OCI-LY7 (cell line): ENCODE measurements around the gene AKR1A1. TPM values are rescaled to one million over a fixed set of nuclear protein-coding genes. Genes with fewer than 3 reads are reported as not detected.

Source experiments
- BruUV-seq: library from RNA; stranded (reverse); fragments of 400-500 nt; replicated peaks from 2 replicates; lab custom pipeline; 2021; lab: Mats Ljungman, UMichigan
- CTCF ChIA-PET: fragments of 300-600 bp; sonication (Branson Sonifier 250); formaldehyde crosslinking; loops from one replicate; lab custom pipeline; 2022; ENCODE audit warnings: antibody characterized with exemption; ENCODE audit not compliant: unreplicated experiment; lab: Charles Lee
- POLR2A ChIA-PET: fragments of 300-600 bp; sonication (Branson Sonifier 250); formaldehyde crosslinking; loops from one replicate; lab custom pipeline; 2022; ENCODE audit warnings: antibody characterized with exemption; lab: Charles Lee
- DNase-seq: peaks from one replicate; pipeline ENCODE4 v3.0.0-alpha.2; 2015; ENCODE audit warnings: low spot score
- H2AFZ ChIP-seq: fragments of 200-600 bp; sonication (generic), shearing (Covaris generic); 2 replicates; pipeline ENCODE4 v1.6.1; 2014; ENCODE audit warnings: mild to moderate bottlenecking, antibody characterized with exemption, low read length, moderate library complexity
- H3K27ac ChIP-seq: fragments of 200-600 bp; sonication (generic); 2 replicates; pipeline ENCODE4 v1.5.1; 2014; ENCODE audit warnings: mixed run types, low read depth, mild to moderate bottlenecking, moderate library complexity, low read length, inconsistent platforms; ENCODE audit not compliant: poor library complexity, severe bottlenecking
- H3K36me3 ChIP-seq: fragments of 200-600 bp; sonication (generic); 2 replicates; pipeline ENCODE4 v1.6.1; 2014; ENCODE audit warnings: mild to moderate bottlenecking, antibody characterized with exemption, low read length, moderate library complexity, mixed read lengths; ENCODE audit not compliant: insufficient read depth
- H3K4me1 ChIP-seq: fragments of 200-600 bp; sonication (generic); 2 replicates; pipeline ENCODE4 v1.5.1; 2014; ENCODE audit warnings: mild to moderate bottlenecking, low read length; ENCODE audit not compliant: insufficient read depth, poor library complexity, severe bottlenecking
- H3K4me2 ChIP-seq: fragments of 200-600 bp; sonication (generic); 2 replicates; pipeline ENCODE4 v1.6.1; 2014; ENCODE audit warnings: mild to moderate bottlenecking, low read length
- H3K4me3 ChIP-seq: fragments of 200-600 bp; sonication (generic); 2 replicates; pipeline ENCODE4 v1.5.1; 2014; ENCODE audit warnings: mild to moderate bottlenecking, low read depth, low read length; ENCODE audit not compliant: poor library complexity, severe bottlenecking
- H3K79me2 ChIP-seq: fragments of 200-600 bp; sonication (generic); 2 replicates; pipeline ENCODE4 v1.6.1; 2016; ENCODE audit warnings: low read depth, mild to moderate bottlenecking, low read length, moderate library complexity, mixed read lengths; ENCODE audit not compliant: insufficient read depth
- H3K9me2 ChIP-seq: fragments of 200-600 bp; sonication (generic); 2 replicates; pipeline ENCODE4 v1.6.1; 2016; ENCODE audit warnings: mild to moderate bottlenecking, low read length, mixed read lengths; ENCODE audit not compliant: insufficient read depth
- H3K9me3 ChIP-seq: fragments of 200-600 bp; sonication (generic); 2 replicates; pipeline ENCODE4 v1.6.1; 2014; ENCODE audit warnings: mild to moderate bottlenecking, mixed run types, low read length, mixed read lengths
- H4K20me1 ChIP-seq: fragments of 200-600 bp; sonication (generic); 2 replicates; pipeline ENCODE4 v1.6.1; 2014; ENCODE audit warnings: mild to moderate bottlenecking, antibody characterized with exemption, low read length, moderate library complexity, mixed read lengths; ENCODE audit not compliant: insufficient read depth
- EZH2phosphoT487 ChIP-seq: fragments of 200-600 bp; sonication (generic); IDR thresholded peaks from 2 replicates; pipeline ENCODE4 v1.6.1; 2018; ENCODE audit warnings: low read depth, borderline replicate concordance, mild to moderate bottlenecking, mixed run types, antibody characterized with exemption, low read length, moderate library complexity, mixed read lengths
- intact Hi-C: fragments of 100-400 bp; cut with micrococcal nuclease; formaldehyde crosslinking; loops from one replicate; pipeline ENCODE4 v1.10.0; 2022; ENCODE audit not compliant: unreplicated experiment
- total RNA-seq, 2 experiments: library from RNA; depleted of rRNA in 1 of 2; stranded (reverse); fragments of >200 nt in 1 of 2; shearing (Covaris generic) in 1 of 2; gene quantifications; 2 replicates each; pipeline ENCODE4 v1.2.3, GENCODE V29; 2014 to 2022
- TF ChIP-seq, protein P1 (sequence below): fragments of 200-600 bp; sonication (generic); conservative IDR thresholded peaks from 2 replicates; pipeline ENCODE4 v1.5.1; 2014; ENCODE audit warnings: mild to moderate bottlenecking, antibody characterized with exemption, low read length, moderate library complexity, mixed read lengths

AKR1A1 gene
- total RNA-seq, 2 experiments from 2014 or later, result 141 to 142 TPM

DNA sequence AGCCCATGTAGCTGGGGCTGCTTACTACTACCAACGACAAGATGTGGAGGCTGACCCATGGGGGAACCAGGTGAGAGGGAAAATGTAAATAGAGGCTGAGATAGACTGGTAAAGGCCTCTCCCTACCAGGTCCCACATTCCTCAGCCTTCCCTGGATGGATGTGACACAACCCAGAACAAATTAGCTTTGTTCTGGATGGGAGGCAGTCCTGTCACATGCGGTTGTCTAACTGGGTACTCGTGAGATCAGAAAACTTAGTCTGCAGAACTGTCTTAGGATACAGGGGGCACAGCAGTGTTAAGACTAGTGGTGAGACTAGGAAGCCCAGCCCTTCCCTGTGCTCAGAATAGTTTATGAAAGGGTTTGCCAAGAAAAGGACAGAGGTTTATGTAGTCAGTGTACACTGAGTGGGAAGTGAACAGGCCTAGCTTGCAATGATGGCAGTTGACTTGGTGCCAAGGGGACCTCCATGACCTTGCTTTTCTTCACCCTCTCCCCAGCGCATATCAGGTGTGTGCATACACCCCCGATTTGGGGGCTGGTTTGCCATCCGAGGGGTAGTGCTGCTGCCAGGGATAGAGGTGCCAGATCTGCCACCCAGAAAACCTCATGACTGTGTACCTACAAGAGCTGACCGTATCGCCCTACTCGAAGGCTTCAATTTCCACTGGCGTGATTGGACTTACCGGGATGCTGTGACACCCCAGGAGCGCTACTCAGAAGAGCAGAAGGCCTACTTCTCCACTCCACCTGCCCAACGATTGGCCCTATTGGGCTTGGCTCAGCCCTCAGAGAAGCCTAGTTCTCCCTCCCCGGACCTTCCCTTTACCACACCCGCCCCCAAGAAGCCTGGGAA, 42.1 kb upstream of the AKR1A1 start:
- Histone ChIP-seq H4K20me1 (0 out of 2 replicates have a peak, but pooled peaks cover 4% of the 10 kb centered on the region), H3K79me2 (no peaks in the 10 kb centered on the region), H2AFZ (no peak overlapping the region), H3K4me1 (no peaks in the 10 kb centered on the region), H3K27ac (no peak overlapping the region), H3K4me3 (no peak overlapping the region), H3K9me3 (no peaks in the 10 kb centered on the region), H3K4me2 (no peak overlapping the region), H3K9me2 (no peaks in the 10 kb centered on the region), H3K36me3 (peaks cover 64% of the 10 kb centered on the region)
- peak; percentile 39 for DNase-seq
- CTCF ChIA-PET, result no interaction called here
- no TSS peak for BruUV-seq
- intact Hi-C loops, result no loop called here
- TF ChIP-seq, protein P1, sequence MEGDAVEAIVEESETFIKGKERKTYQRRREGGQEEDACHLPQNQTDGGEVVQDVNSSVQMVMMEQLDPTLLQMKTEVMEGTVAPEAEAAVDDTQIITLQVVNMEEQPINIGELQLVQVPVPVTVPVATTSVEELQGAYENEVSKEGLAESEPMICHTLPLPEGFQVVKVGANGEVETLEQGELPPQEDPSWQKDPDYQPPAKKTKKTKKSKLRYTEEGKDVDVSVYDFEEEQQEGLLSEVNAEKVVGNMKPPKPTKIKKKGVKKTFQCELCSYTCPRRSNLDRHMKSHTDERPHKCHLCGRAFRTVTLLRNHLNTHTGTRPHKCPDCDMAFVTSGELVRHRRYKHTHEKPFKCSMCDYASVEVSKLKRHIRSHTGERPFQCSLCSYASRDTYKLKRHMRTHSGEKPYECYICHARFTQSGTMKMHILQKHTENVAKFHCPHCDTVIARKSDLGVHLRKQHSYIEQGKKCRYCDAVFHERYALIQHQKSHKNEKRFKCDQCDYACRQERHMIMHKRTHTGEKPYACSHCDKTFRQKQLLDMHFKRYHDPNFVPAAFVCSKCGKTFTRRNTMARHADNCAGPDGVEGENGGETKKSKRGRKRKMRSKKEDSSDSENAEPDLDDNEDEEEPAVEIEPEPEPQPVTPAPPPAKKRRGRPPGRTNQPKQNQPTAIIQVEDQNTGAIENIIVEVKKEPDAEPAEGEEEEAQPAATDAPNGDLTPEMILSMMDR, result peak; percentile 41
- TF ChIP-seq EZH2phosphoT487, result no peak
- POLR2A ChIA-PET, result interaction anchor here (0.6 kb wide), 1 partner anchor 198 kb away, joined by 3 read pairs; no protein-coding TSS in a partner anchor

GRCh38 chr1:45510036-45510971, 40.3 kb upstream of the AKR1A1 start:
- ChIA-PET POLR2A (interaction anchor here (0.7 kb wide), 2 partner anchors 58 to 817 kb away, joined by 3 read pairs; no protein-coding TSS in a partner anchor), CTCF (no interaction called here)
- H3K4me2 ChIP-seq, result no peak overlapping the region
- H3K9me3 ChIP-seq, result no peaks in the 10 kb centered on the region
- 0 out of 2 replicates have a peak, but pooled peaks cover 4% of the 10 kb centered on the region for H4K20me1 ChIP-seq
- no peak overlapping the region for H3K4me3 ChIP-seq
- H3K4me1 ChIP-seq, result no peaks in the 10 kb centered on the region
- TSS peak; percentile 50 for BruUV-seq
- peaks cover 9% of the 10 kb centered on the region; the same call in 1 of the 2 replicates for H3K79me2 ChIP-seq
- intact Hi-C loops, result loop anchor here (10.0 kb wide), 1 partner anchor 344 kb away; no protein-coding TSS in a partner anchor
- TF ChIP-seq, protein P1, result no peak
- TF ChIP-seq EZH2phosphoT487, result no peak
- H3K9me2 ChIP-seq, result no peaks in the 10 kb centered on the region
- H2AFZ ChIP-seq, result no peak overlapping the region
- H3K36me3 ChIP-seq, result peaks cover 82% of the 10 kb centered on the region
- no peak for DNase-seq
- no peak overlapping the region for H3K27ac ChIP-seq
